Ascending aorta (tissue), 2 donors: Measurements from ENCODE around the gene MARCHF2. TPM values are rescaled to one million over a fixed set of nuclear protein-coding genes. Genes with fewer than 3 reads are reported as not detected.
"Not testable (repeated sequence)": the region's sequence is repeated elsewhere in the genome, so short reads cannot be mapped to it uniquely, and the experiment has no call there.

Source experiments
- DNase-seq, 2 donors: peaks; one replicate each; pipeline ENCODE4 v3.0.0-alpha.2; 2019; ENCODE audit warnings: low spot score in 2 of 2
- H3K27ac ChIP-seq, 2 donors: fragments of 200-600 bp; sonication (generic); one replicate each; pipeline ENCODE4 v1.5.1; 2016 to 2017; ENCODE audit warnings: mild to moderate bottlenecking in 1 of 2
- H3K27me3 ChIP-seq: fragments of 200-600 bp; sonication (generic); one replicate; pipeline ENCODE4 v1.5.1; 2017
- H3K36me3 ChIP-seq, 2 donors: fragments of 200-600 bp; sonication (generic); one replicate each; pipeline ENCODE4 v1.5.1; 2016
- H3K4me1 ChIP-seq, 2 donors: fragments of 200-600 bp; sonication (generic); one replicate each; pipeline ENCODE4 v1.5.1; 2016 to 2017; ENCODE audit warnings: mild to moderate bottlenecking in 1 of 2
- H3K4me3 ChIP-seq, 2 donors: fragments of 200-600 bp; sonication (generic); one replicate each; pipeline ENCODE4 v1.5.1; 2016 to 2017; ENCODE audit warnings: mild to moderate bottlenecking in 1 of 2
- H3K9me3 ChIP-seq, 2 donors: fragments of 200-600 bp; sonication (generic); one replicate each; pipeline ENCODE4 v1.5.1; 2016
- intact Hi-C: fragments of 100-400 bp; cut with DNase I; formaldehyde crosslinking; loops from one replicate; pipeline ENCODE4 v1.15.1; 2023
- total RNA-seq: library from RNA; depleted of rRNA; stranded (reverse); fragments of >200 nt; gene quantifications from one replicate; pipeline ENCODE4 v1.1.0, GENCODE V29; 2016
- TF ChIP-seq, protein P1 (sequence below), 3 experiments: fragments of 200-600 bp in 2 of 3; fragments of 450-650 bp in 1 of 3; sonication (generic) in 2 of 3; IDR thresholded peaks; one replicate each; pipeline ENCODE4 v1.5.1; 2016 to 2019; ENCODE audit warnings: antibody characterized with exemption in 3 of 3, mild to moderate bottlenecking in 1 of 3, moderate library complexity in 1 of 3

MARCHF2 gene
- total RNA-seq, 1 donor from 2014 or later: 151 TPM

DNA sequence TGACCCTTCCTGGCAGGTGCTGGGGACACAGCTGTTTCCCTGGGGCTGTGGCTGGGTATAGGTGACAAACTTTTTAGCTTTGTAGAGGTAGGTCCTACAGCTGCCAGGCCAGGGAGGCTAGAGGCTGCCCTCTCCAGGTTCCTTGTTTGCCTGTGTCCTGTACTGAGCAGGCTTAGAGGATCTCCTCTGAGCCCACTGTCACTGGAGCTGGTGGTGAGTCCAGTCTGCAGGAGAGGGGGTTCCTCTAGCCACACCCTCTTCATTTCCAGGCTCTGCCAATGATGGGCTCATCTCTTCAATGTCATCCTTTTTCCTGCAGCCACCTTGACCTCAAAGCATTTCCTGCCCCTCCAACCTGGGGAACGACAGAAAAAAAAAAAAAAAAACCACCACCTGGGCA lies 35.5 kb upstream of the MARCHF2 start:
- Histone ChIP-seq H3K9me3 (no peaks in the 10 kb centered on the region), H3K27ac (no peak overlapping the region), H3K36me3 (peaks cover 0 to 22% of the 10 kb centered on the region in 2 donors), H3K4me3 (no peak overlapping the region), H3K27me3 (no peaks in the 10 kb centered on the region), H3K4me1 (no peaks in the 10 kb centered on the region)
- intact Hi-C loops: no loop called here
- no peak for DNase-seq
- TF ChIP-seq, protein P1, sequence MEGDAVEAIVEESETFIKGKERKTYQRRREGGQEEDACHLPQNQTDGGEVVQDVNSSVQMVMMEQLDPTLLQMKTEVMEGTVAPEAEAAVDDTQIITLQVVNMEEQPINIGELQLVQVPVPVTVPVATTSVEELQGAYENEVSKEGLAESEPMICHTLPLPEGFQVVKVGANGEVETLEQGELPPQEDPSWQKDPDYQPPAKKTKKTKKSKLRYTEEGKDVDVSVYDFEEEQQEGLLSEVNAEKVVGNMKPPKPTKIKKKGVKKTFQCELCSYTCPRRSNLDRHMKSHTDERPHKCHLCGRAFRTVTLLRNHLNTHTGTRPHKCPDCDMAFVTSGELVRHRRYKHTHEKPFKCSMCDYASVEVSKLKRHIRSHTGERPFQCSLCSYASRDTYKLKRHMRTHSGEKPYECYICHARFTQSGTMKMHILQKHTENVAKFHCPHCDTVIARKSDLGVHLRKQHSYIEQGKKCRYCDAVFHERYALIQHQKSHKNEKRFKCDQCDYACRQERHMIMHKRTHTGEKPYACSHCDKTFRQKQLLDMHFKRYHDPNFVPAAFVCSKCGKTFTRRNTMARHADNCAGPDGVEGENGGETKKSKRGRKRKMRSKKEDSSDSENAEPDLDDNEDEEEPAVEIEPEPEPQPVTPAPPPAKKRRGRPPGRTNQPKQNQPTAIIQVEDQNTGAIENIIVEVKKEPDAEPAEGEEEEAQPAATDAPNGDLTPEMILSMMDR (IDR thresholded peaks at IDR 0.05): no peak

GRCh38 chr19:8379156-8379891 lies 33.8 kb upstream of the MARCHF2 start:
- H3K4me1 ChIP-seq, H3K36me3 ChIP-seq, H3K9me3 ChIP-seq, H3K27ac ChIP-seq, H3K27me3 ChIP-seq, H3K4me3 ChIP-seq, DNase-seq, intact Hi-C loops: not testable (repeated sequence)

- H3K4me3 ChIP-seq, H3K27ac ChIP-seq, H3K36me3 ChIP-seq, H3K27me3 ChIP-seq, H3K9me3 ChIP-seq, DNase-seq, intact Hi-C loops, H3K4me1 ChIP-seq: not testable (repeated sequence)
Measured at GRCh38 chr19:8384569-8384968, 28.5 kb upstream of the MARCHF2 start.

DNA sequence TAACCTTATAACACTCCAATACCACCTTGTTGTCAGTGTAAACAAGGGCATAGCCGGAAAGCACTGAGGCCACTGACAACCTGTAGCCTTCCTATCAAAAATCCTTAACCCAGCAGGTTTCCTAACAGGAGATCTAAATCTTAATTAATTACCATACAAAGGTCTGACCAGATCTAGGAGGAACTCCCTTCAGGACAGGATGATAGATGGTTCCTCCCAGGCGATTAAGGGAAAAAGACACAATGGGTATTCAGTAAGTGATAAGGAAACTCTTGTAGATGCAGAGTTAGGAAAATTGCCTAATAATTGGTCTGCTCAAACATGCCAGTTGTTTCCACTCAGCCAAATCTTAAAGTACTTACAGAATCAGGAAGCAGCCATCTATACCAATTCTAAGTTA lies 28.0 kb upstream of the MARCHF2 start:
- DNase-seq, H3K27me3 ChIP-seq, H3K36me3 ChIP-seq, intact Hi-C loops, H3K4me3 ChIP-seq, H3K27ac ChIP-seq, H3K4me1 ChIP-seq, H3K9me3 ChIP-seq: not testable (repeated sequence)

GRCh38 chr19:8385566-8385965 lies 27.5 kb upstream of the MARCHF2 start:
- H3K9me3 ChIP-seq, H3K27me3 ChIP-seq, DNase-seq, H3K4me1 ChIP-seq, intact Hi-C loops, H3K27ac ChIP-seq, H3K4me3 ChIP-seq, H3K36me3 ChIP-seq: not testable (repeated sequence)

DNA sequence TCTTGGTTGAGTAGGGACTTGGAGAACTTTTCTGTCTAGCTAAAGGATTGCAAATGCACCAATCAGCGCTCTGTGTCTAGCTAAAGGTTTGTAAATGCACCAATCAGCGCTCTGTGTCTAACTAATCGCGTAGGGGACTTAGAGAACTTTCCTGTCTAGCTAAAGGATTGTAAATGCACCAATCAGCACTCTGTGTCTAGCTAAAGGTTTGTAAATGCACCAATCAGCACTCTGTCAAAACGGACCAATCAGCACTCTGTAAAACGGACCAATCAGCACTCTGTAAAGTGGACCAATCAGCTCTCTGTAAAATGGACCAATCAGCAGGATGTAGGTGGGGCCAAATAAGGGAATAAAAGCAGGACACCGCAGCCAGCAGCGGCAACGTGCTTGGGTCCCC lies 26.7 kb upstream of the MARCHF2 start:
- H3K4me1 ChIP-seq, H3K27ac ChIP-seq, H3K9me3 ChIP-seq, intact Hi-C loops, DNase-seq, H3K36me3 ChIP-seq, H3K4me3 ChIP-seq, H3K27me3 ChIP-seq: not testable (repeated sequence)

GRCh38 chr19:8386990-8387389 lies 26.1 kb upstream of the MARCHF2 start:
- Histone ChIP-seq H3K4me3 (no peak overlapping the region), H3K36me3 (no peaks in the 10 kb centered on the region), H3K4me1 (peaks cover 10 to 15% of the 10 kb centered on the region in 2 donors), H3K27me3 (no peaks in the 10 kb centered on the region), H3K9me3 (no peaks in the 10 kb centered on the region), H3K27ac (no peak overlapping the region)
- TF ChIP-seq, protein P1 (IDR thresholded peaks at IDR 0.05): no peak
- intact Hi-C loops: no loop called here
- no peak for DNase-seq

- H3K36me3 ChIP-seq: no peaks in the 10 kb centered on the region
- TF ChIP-seq, protein P1 (IDR thresholded peaks at IDR 0.05): no peak
- H3K27me3 ChIP-seq: no peaks in the 10 kb centered on the region
- no peak overlapping the region for H3K4me3 ChIP-seq
- intact Hi-C loops: no loop called here
- no peak for DNase-seq
- no peak overlapping the region for H3K27ac ChIP-seq
- no peaks in the 10 kb centered on the region for H3K9me3 ChIP-seq
- H3K4me1 ChIP-seq: peaks cover 12 to 22% of the 10 kb centered on the region in 2 donors
Measured at GRCh38 chr19:8387688-8388611, 25.2 kb upstream of the MARCHF2 start.
